Activated naive CD4-positive, alpha-beta T cell treated with anti-CD3 and anti-CD28 coated beads for 36 hours (primary cell): ENCODE data around the gene HPS5. TPM values are rescaled to one million over a fixed set of nuclear protein-coding genes. Genes with fewer than 3 reads are reported as not detected.
"Not testable (repeated sequence)": the region's sequence is repeated elsewhere in the genome, so short reads cannot be mapped to it uniquely, and the experiment has no call there.

Experiments used
- CTCF ChIA-PET: fragments of 350-600 bp; sonication (Branson Sonifier 250); formaldehyde crosslinking; loops from one replicate; lab custom pipeline; 2021; ENCODE audit warnings: antibody characterized with exemption; lab: Charles Lee
- DNase-seq: peaks from one replicate; pipeline ENCODE4 v3.0.0-alpha.2; 2020
- H3K27ac Mint-ChIP-seq: one replicate; pipeline ENCODE4 v1.8.0; 2021; ENCODE audit warnings: mild to moderate bottlenecking, mixed read lengths
- H3K27me3 Mint-ChIP-seq: one replicate; pipeline ENCODE4 v1.8.0; 2021; ENCODE audit warnings: low read depth, mixed read lengths
- H3K36me3 Mint-ChIP-seq: one replicate; pipeline ENCODE4 v1.8.0; 2021; ENCODE audit warnings: low read depth, mixed read lengths
- H3K4me1 Mint-ChIP-seq: one replicate; pipeline ENCODE4 v1.8.0; 2021; ENCODE audit warnings: low read depth, mixed read lengths
- H3K4me3 Mint-ChIP-seq: one replicate; pipeline ENCODE4 v1.8.0; 2021; ENCODE audit warnings: mild to moderate bottlenecking, moderate library complexity, mixed read lengths
- H3K9me3 Mint-ChIP-seq: one replicate; pipeline ENCODE4 v1.8.0; 2021; ENCODE audit warnings: mixed read lengths
- intact Hi-C: fragments of 100-400 bp; cut with micrococcal nuclease; formaldehyde crosslinking; loops from one replicate; pipeline ENCODE4 v1.15.1; 2023
- total RNA-seq, 2 experiments: library from RNA; stranded (reverse); gene quantifications; one replicate each; pipeline ENCODE4 v1.2.3, GENCODE V29; 2021

Gene HPS5
- total RNA-seq, 2 experiments from 2014 or later: 21.7 to 21.9 TPM

DNA sequence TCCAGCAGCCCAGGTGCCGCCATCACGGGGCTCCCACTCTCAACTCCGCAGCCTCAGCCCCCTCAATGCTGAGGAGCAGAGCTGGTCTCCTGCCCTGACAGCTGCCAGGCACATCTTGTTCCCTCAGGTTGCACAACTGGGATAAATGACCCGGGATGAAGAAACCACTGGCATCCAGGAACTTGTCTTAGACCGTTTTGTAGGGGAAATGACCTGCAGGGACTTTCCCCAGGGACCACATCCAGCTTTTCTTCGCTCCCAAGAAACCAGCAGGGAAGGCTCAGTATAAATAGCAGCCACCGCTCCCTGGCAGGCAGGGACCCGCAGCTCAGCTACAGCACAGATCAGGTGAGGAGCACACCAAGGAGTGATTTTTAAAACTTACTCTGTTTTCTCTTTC lies 56.0 kb downstream of the HPS5 start, which contains the start of gene SAA1:
TSS of gene SAA1 (plus strand) at position 316 of the 400 bp plus-strand sequence. CDS start 624 bp downstream, outside the sequence.
- Mint-ChIP-seq H3K27me3 (no peaks in the 10 kb centered on the region), H3K36me3 (no peaks in the 10 kb centered on the region), H3K4me1 (no peaks in the 10 kb centered on the region), H3K4me3 (no peak within 1 kb of the TSS), H3K9me3 (no peaks in the 10 kb centered on the region), H3K27ac (no peak within 1 kb of the TSS)
- intact Hi-C loops: no loop called here
- CTCF ChIA-PET: no interaction called here
- no peak for DNase-seq

DNA sequence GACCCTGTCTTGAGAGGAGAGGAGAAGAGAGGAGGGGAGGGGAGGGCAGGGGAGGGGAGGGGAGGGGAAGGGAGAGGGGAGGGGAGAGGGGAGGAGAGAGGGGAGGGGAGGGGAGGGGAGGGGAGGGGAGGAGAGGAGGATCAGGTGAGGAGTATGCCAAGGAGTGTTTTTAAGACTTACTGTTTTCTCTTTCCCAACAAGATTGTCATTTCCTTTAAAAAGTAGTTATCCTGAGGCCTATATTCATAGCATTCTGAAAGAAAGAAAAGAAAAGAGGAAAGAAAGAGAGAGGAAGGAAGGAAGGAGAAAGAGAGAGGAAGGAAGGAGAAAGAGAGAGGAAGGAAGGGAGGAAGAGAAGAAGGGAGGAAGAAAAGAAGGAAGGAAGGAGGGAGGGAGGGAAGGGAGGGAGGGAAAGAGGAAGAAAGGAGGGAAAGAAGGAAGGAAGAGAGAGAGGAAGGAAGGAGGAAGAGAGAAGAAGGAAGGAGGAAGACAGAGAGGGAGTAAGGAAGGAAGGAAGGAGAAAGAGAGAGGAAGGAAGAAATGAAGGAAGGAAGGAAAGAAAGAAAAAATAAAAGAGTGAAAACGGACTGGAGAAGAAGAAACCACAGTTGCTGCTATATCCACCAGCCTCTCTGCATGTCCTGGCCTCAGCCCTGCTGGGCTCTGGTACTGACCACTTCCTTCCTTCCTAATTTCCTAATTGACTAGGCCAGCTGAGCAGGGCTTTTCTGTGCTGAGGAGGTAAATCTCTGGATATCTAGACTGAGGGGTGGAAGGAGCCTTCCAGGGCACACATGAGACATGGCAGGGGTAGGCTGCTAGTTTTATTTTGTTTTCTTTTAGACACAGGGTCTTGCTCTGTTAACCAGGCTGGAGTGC lies 57.0 kb downstream of the HPS5 start:
- Mint-ChIP-seq H3K4me3 (no peak overlapping the region), H3K27ac (no peak overlapping the region), H3K4me1 (no peaks in the 10 kb centered on the region), H3K36me3 (no peaks in the 10 kb centered on the region), H3K27me3 (no peaks in the 10 kb centered on the region), H3K9me3 (no peaks in the 10 kb centered on the region)
- CTCF ChIA-PET: interaction anchor here (0.6 kb wide), 1 partner anchor 21 kb away, joined by 3 read pairs; no protein-coding TSS in a partner anchor
- DNase-seq: no peak
- intact Hi-C loops: no loop called here

DNA sequence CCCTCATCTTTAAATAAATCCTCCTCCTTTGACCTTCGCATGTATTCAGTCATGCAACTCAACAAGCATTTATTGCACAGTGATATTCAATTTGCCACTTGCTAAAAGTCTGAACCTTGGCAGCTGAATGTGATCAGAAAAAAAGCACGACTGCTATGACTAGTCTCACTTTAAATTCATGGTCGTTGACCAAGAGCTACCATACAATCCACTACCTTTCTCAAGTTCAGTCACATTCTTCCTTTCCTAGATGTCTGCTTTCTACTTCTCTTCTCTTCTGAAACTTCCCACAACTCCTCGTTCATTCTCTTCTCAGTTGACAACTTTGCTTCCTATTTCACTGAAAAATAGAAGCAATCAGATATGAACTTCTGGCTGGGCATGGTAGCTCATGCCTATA lies 57.9 kb downstream of the HPS5 start:
- H3K27me3 Mint-ChIP-seq: no peaks in the 10 kb centered on the region
- H3K36me3 Mint-ChIP-seq: no peaks in the 10 kb centered on the region
- H3K27ac Mint-ChIP-seq: no peak overlapping the region
- DNase-seq: no peak
- no peaks in the 10 kb centered on the region for H3K4me1 Mint-ChIP-seq
- H3K9me3 Mint-ChIP-seq: no peaks in the 10 kb centered on the region
- intact Hi-C loops: no loop called here
- H3K4me3 Mint-ChIP-seq: no peak overlapping the region
- CTCF ChIA-PET: no interaction called here

DNA sequence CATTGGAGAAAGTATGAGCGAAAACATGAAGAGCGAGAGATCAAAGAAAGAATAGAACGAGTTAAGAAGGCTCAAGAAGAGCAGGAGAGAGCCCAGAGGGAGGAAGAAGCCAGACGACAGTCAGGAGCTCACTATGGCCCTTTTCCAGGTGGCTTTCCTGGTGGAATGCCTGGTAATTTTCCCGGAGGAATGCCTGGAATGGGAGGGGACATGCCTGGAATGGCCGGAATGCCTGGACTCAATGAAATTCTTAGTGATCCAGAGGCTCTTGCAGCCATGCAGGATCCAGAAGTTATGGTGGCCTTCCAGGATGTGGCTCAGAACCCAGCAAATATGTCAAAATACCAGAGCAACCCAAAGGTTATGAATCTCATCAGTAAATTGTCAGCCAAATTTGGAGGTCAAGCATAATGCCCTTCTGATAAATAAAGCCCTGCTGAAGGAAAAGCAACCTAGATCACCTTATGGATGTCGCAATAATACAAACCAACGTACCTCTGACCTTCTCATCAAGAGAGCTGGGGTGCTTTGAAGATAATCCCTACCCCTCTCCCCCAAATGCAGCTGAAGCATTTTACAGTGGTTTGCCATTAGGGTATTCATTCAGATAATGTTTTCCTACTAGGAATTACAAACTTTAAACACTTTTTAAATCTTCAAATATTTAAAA lies 59.1 kb downstream of the HPS5 start:
- H3K27ac Mint-ChIP-seq, CTCF ChIA-PET: not testable (repeated sequence)

DNA sequence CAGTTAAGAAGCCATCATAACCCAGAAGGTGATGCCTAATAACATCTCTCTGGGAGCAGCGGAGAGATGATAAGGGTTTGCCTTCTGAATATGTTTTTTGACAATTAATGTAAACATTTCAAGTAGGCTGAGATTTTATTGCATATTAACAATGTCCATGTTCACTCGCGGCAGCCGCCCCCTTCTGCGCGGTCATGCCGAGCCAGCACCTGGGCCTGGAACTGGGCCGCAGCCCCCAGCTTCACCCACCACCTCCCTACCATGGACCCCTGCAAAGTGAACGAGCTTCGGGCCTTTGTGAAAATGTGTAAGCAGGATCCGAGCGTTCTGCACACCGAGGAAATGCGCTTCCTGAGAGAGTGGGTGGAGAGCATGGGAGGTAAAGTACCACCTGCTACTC lies 60.2 kb downstream of the HPS5 start:
- Mint-ChIP-seq H3K4me1 (no peaks in the 10 kb centered on the region), H3K27me3 (no peaks in the 10 kb centered on the region), H3K36me3 (no peaks in the 10 kb centered on the region), H3K27ac (no peak overlapping the region), H3K4me3 (no peak overlapping the region), H3K9me3 (no peaks in the 10 kb centered on the region)
- CTCF ChIA-PET: no interaction called here
- DNase-seq: no peak
- intact Hi-C loops: no loop called here

More for the DNA sequence above, 59.1 kb downstream of the HPS5 start:
- H3K9me3 Mint-ChIP-seq, H3K4me3 Mint-ChIP-seq, H3K36me3 Mint-ChIP-seq, DNase-seq, H3K27me3 Mint-ChIP-seq, intact Hi-C loops, H3K4me1 Mint-ChIP-seq: not testable (repeated sequence)

GRCh38 chr11:18259259-18259658 lies 62.7 kb downstream of the HPS5 start:
- H3K27me3 Mint-ChIP-seq: no peaks in the 10 kb centered on the region
- H3K4me1 Mint-ChIP-seq: no peaks in the 10 kb centered on the region
- H3K9me3 Mint-ChIP-seq: no peaks in the 10 kb centered on the region
- CTCF ChIA-PET: no interaction called here
- no peak for DNase-seq
- no peak overlapping the region for H3K27ac Mint-ChIP-seq
- H3K4me3 Mint-ChIP-seq: no peak overlapping the region
- intact Hi-C loops: no loop called here
- H3K36me3 Mint-ChIP-seq: no peaks in the 10 kb centered on the region

DNA sequence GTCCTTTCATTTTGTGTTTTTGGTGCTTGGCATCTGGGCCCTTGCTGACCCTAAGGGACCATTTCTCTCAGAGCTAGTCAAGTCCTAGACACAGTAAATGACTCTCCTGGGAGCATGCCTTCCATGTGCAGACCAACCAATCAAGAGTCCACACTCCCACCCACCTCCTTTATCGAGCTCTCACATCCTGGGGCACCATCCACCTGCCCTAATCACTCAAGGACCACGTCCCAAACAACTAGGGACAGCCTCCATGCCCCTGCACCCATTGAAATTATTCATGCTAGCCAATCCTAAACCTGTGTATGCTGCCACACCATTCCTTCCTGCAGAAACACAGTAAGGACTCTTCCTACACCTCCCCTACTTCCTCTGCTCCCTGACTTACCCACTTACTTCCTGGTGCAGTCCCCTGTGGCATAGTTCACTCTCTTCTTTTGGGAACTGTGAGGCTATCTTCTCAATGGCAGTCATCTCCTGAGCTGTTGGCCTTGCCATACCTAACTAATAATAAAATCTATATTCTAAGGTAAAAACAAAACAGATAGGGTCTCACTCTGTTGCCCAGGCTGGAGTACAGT lies 67.1 kb downstream of the HPS5 start:
- Mint-ChIP-seq H3K9me3 (no peaks in the 10 kb centered on the region), H3K4me3 (no peak overlapping the region)
- CTCF ChIA-PET: interaction anchor here (1.6 kb wide), 1 partner anchor 11 kb away, joined by 5 read pairs; no protein-coding TSS in a partner anchor

GRCh38 chr11:18253778-18254338 lies 68.1 kb downstream of the HPS5 start:
- Mint-ChIP-seq H3K4me3 (no peak overlapping the region), H3K4me1 (no peaks in the 10 kb centered on the region), H3K27me3 (no peaks in the 10 kb centered on the region), H3K36me3 (no peaks in the 10 kb centered on the region), H3K27ac (no peak overlapping the region), H3K9me3 (no peaks in the 10 kb centered on the region)
- no peak for DNase-seq
- intact Hi-C loops: no loop called here
- CTCF ChIA-PET: no interaction called here

More for the DNA sequence above, 67.1 kb downstream of the HPS5 start:
- no peak for DNase-seq
- H3K4me1 Mint-ChIP-seq: no peaks in the 10 kb centered on the region
- intact Hi-C loops: no loop called here
- no peaks in the 10 kb centered on the region for H3K36me3 Mint-ChIP-seq
- peak overlapping the region; percentile 2 for H3K27ac Mint-ChIP-seq
- H3K27me3 Mint-ChIP-seq: no peaks in the 10 kb centered on the region

GRCh38 chr11:18253233-18253632 lies 68.7 kb downstream of the HPS5 start:
- Mint-ChIP-seq H3K27ac (no peak overlapping the region), H3K4me1 (no peaks in the 10 kb centered on the region), H3K36me3 (no peaks in the 10 kb centered on the region), H3K4me3 (no peak overlapping the region), H3K27me3 (no peaks in the 10 kb centered on the region), H3K9me3 (no peaks in the 10 kb centered on the region)
- CTCF ChIA-PET: interaction anchor here (0.6 kb wide), 2 partner anchors 392 to 672 kb away, joined by 3 to 4 read pairs; no protein-coding TSS in a partner anchor
- intact Hi-C loops: no loop called here
- DNase-seq: no peak

GRCh38 chr11:18248561-18248960 lies 73.4 kb downstream of the HPS5 start, which contains the start of gene SAA2:
Gene SAA2 (minus strand): TSS chr11:18248668. CDS start chr11:18248011, 657 bp downstream.
- DNase-seq: no peak
- intact Hi-C loops: loop anchor here (10.0 kb wide), 1 partner anchor 134 kb away; no protein-coding TSS in a partner anchor
- Mint-ChIP-seq H3K27me3 (no peaks in the 10 kb centered on the region), H3K27ac (no peak within 1 kb of the TSS), H3K36me3 (no peaks in the 10 kb centered on the region), H3K4me3 (no peak within 1 kb of the TSS), H3K4me1 (peaks cover 6% of the 10 kb centered on the region), H3K9me3 (no peaks in the 10 kb centered on the region)
- CTCF ChIA-PET: interaction anchor here (0.6 kb wide), 2 partner anchors 147 to 1025 kb away, joined by 3 to 4 read pairs; no protein-coding TSS in a partner anchor

GRCh38 chr11:18247191-18247581 lies 74.8 kb downstream of the HPS5 start:
- not testable (repeated sequence) for H3K27ac Mint-ChIP-seq, H3K4me3 Mint-ChIP-seq
- intact Hi-C loops: loop anchor here (10.0 kb wide), 1 partner anchor 132 kb away; no protein-coding TSS in a partner anchor

More at GRCh38 chr11:18247191-18247581, 74.8 kb downstream of the HPS5 start:
- H3K27me3 Mint-ChIP-seq, DNase-seq, H3K4me1 Mint-ChIP-seq, CTCF ChIA-PET, H3K36me3 Mint-ChIP-seq, H3K9me3 Mint-ChIP-seq: not testable (repeated sequence)
